H9 (cell line): ENCODE measurements around the gene TNFRSF18. TPM values are rescaled to one million over a fixed set of nuclear protein-coding genes. Genes with fewer than 3 reads are reported as not detected.
A peak's percentile ranks its signal among the peaks of the same experiment; 100 is the strongest.

Source experiments
- DNase-seq: peaks from one replicate; pipeline ENCODE4 v3.0.0-alpha.2; 2017
- H2AFZ ChIP-seq: one replicate; pipeline ENCODE4 v1.6.1; 2013; ENCODE audit warnings: mild to moderate bottlenecking, low read length, control low read depth, moderate library complexity
- H2AK5ac ChIP-seq: 2 replicates; pipeline ENCODE4 v1.6.1; 2013; ENCODE audit warnings: low read length, control low read depth, mixed read lengths; ENCODE audit not compliant: insufficient read length
- H2BK120ac ChIP-seq: one replicate; pipeline ENCODE4 v1.6.1; 2013; ENCODE audit warnings: low read depth, mild to moderate bottlenecking, low read length, control low read depth, inconsistent platforms; ENCODE audit not compliant: poor library complexity, severe bottlenecking
- H2BK12ac ChIP-seq: 2 replicates; pipeline ENCODE4 v1.6.1; 2013; ENCODE audit warnings: low read length, control low read depth, mixed read lengths, low read depth; ENCODE audit not compliant: insufficient read length
- H2BK15ac ChIP-seq: 2 replicates; pipeline ENCODE4 v1.6.1; 2013; ENCODE audit warnings: low read depth, low read length, control low read depth
- H2BK20ac ChIP-seq: one replicate; pipeline ENCODE4 v1.6.1; 2013; ENCODE audit warnings: low read depth, mild to moderate bottlenecking, low read length, control low read depth, inconsistent platforms; ENCODE audit not compliant: poor library complexity, severe bottlenecking
- H2BK5ac ChIP-seq: 2 replicates; pipeline ENCODE4 v1.6.1; 2013; ENCODE audit warnings: low read length, control low read depth, mixed read lengths; ENCODE audit not compliant: insufficient read length
- H3K14ac ChIP-seq: 2 replicates; pipeline ENCODE4 v1.6.1; 2013; ENCODE audit warnings: low read length, control low read depth; ENCODE audit not compliant: insufficient read depth
- H3K18ac ChIP-seq: 2 replicates; pipeline ENCODE4 v1.6.1; 2013; ENCODE audit warnings: low read depth, mild to moderate bottlenecking, mixed read lengths, low read length, control low read depth; ENCODE audit not compliant: insufficient read length
- H3K23ac ChIP-seq: 2 replicates; pipeline ENCODE4 v1.6.1; 2013; ENCODE audit warnings: low read length, control low read depth, mixed read lengths, low read depth; ENCODE audit not compliant: insufficient read length
- H3K23me2 ChIP-seq: 2 replicates; pipeline ENCODE4 v1.6.1; 2013; ENCODE audit warnings: low read depth, mild to moderate bottlenecking, mixed read lengths, low read length, control low read depth; ENCODE audit not compliant: insufficient read length, poor library complexity, severe bottlenecking
- H3K27ac ChIP-seq: 2 replicates; pipeline ENCODE4 v1.5.1; 2013; ENCODE audit warnings: low read length, control low read depth, mixed read lengths, low read depth; ENCODE audit not compliant: insufficient read length
- H3K27me3 ChIP-seq: 2 replicates; pipeline ENCODE4 v1.6.1; 2013; ENCODE audit warnings: low read length, control low read depth, inconsistent platforms; ENCODE audit not compliant: insufficient read depth
- H3K4ac ChIP-seq: 2 replicates; pipeline ENCODE4 v1.6.1; 2013; ENCODE audit warnings: low read depth, mild to moderate bottlenecking, control low read depth, inconsistent platforms, low read length, moderate library complexity
- H3K4me1 ChIP-seq: 2 replicates; pipeline ENCODE4 v1.6.1; 2013; ENCODE audit warnings: low read length, control low read depth, inconsistent platforms; ENCODE audit not compliant: insufficient read depth
- H3K4me2 ChIP-seq: 2 replicates; pipeline ENCODE4 v1.6.1; 2013; ENCODE audit warnings: low read length, control low read depth, mixed read lengths; ENCODE audit not compliant: insufficient read length, insufficient read depth
- H3K56ac ChIP-seq: 2 replicates; pipeline ENCODE4 v1.6.1; 2013; ENCODE audit warnings: low read depth, mild to moderate bottlenecking, mixed read lengths, low read length, control low read depth; ENCODE audit not compliant: insufficient read length
- H3K79me1 ChIP-seq: 2 replicates; pipeline ENCODE4 v1.6.1; 2013; ENCODE audit warnings: low read depth, mild to moderate bottlenecking, moderate library complexity, low read length, control low read depth, inconsistent platforms; ENCODE audit not compliant: insufficient read depth, poor library complexity, severe bottlenecking
- H3K79me2 ChIP-seq: 2 replicates; pipeline ENCODE4 v1.6.1; 2013; ENCODE audit warnings: low read length, control low read depth, inconsistent platforms; ENCODE audit not compliant: insufficient read depth
- H3K9ac ChIP-seq: 2 replicates; pipeline ENCODE4 v1.6.1; 2013; ENCODE audit warnings: low read length, control low read depth, mixed read lengths; ENCODE audit not compliant: insufficient read length; ENCODE audit errors: extremely low read depth
- H3K9me3 ChIP-seq: one replicate; pipeline ENCODE4 v1.6.1; 2013; ENCODE audit warnings: low read depth, low read length, inconsistent platforms; ENCODE audit not compliant: control insufficient read depth
- H3T11ph ChIP-seq: one replicate; pipeline ENCODE4 v1.6.1; 2013; ENCODE audit warnings: mild to moderate bottlenecking, low read length, control low read depth, inconsistent platforms
- H4K20me1 ChIP-seq: one replicate; pipeline ENCODE4 v1.6.1; 2013; ENCODE audit not compliant: control insufficient read depth, insufficient read length, insufficient read depth
- H4K5ac ChIP-seq: 2 replicates; pipeline ENCODE4 v1.6.1; 2013; ENCODE audit warnings: low read depth, mild to moderate bottlenecking, mixed read lengths, low read length, control low read depth; ENCODE audit not compliant: insufficient read length
- H4K8ac ChIP-seq: replicated peaks from 2 replicates; pipeline ENCODE4 v1.6.1; 2013; ENCODE audit warnings: low read length, control low read depth, mixed read lengths, low read depth; ENCODE audit not compliant: insufficient read length
- H4K91ac ChIP-seq: 2 replicates; pipeline ENCODE4 v1.6.1; 2013; ENCODE audit warnings: low read depth, mild to moderate bottlenecking, moderate library complexity, mixed read lengths, low read length, control low read depth; ENCODE audit not compliant: insufficient read length
- H3K27ac Mint-ChIP-seq, 3 experiments: 2 replicates in 2 of 3; 3 replicates in 1 of 3; pipeline ENCODE4 v1.8.0; 2020 to 2021; ENCODE audit warnings: mixed read lengths in 3 of 3, mild to moderate bottlenecking in 1 of 3, moderate library complexity in 1 of 3
- H3K27me3 Mint-ChIP-seq: 2 replicates; pipeline ENCODE4 v1.8.0; 2021; ENCODE audit warnings: low read depth, mild to moderate bottlenecking, moderate library complexity, mixed read lengths
- H3K36me3 Mint-ChIP-seq, 3 experiments: 2 replicates in 2 of 3; 3 replicates in 1 of 3; pipeline ENCODE4 v1.8.0; 2020 to 2021; ENCODE audit warnings: low read depth in 3 of 3, mixed read lengths in 3 of 3; ENCODE audit not compliant: insufficient read depth in 1 of 3
- H3K4me1 Mint-ChIP-seq, 2 experiments: 2 replicates each; pipeline ENCODE4 v1.8.0; 2020; ENCODE audit warnings: mixed read lengths in 2 of 2
- H3K4me3 Mint-ChIP-seq, 2 experiments: 2 replicates in 1 of 2; 3 replicates in 1 of 2; pipeline ENCODE4 v1.8.0; 2020 to 2021; ENCODE audit warnings: mild to moderate bottlenecking in 2 of 2, mixed read lengths in 2 of 2, moderate library complexity in 1 of 2
- H3K9me3 Mint-ChIP-seq, 2 experiments: 2 replicates in 1 of 2; 3 replicates in 1 of 2; pipeline ENCODE4 v1.8.0; 2020; ENCODE audit warnings: mild to moderate bottlenecking in 2 of 2, mixed read lengths in 2 of 2, moderate library complexity in 1 of 2
- WGBS: extraction: QIAGEN DNeasy Blood & Tissue Kit; methylation state at CpG from one replicate; pipeline ENCODE4 v1.1.7; 2013; ENCODE audit warnings: missing lambda C conversion rate, low lambda C conversion rate, mixed read lengths; ENCODE audit not compliant: insufficient read length; ENCODE audit errors: extremely low coverage; 5-methylcytosine and 5-hydroxymethylcytosine counted together
- total RNA-seq: library from RNA; stranded (reverse); gene quantifications from 2 replicates; pipeline ENCODE4 v1.2.1, GENCODE V29; 2021
- TF ChIP-seq, protein P1 (sequence below): fragments of 200-600 bp; sonication (generic); conservative IDR thresholded peaks from 3 replicates; pipeline ENCODE4 v1.8.0; 2021; ENCODE audit warnings: antibody characterized with exemption, mild to moderate bottlenecking

Gene TNFRSF18
- total RNA-seq, 1 experiment from 2014 or later: 2.0 TPM

DNA sequence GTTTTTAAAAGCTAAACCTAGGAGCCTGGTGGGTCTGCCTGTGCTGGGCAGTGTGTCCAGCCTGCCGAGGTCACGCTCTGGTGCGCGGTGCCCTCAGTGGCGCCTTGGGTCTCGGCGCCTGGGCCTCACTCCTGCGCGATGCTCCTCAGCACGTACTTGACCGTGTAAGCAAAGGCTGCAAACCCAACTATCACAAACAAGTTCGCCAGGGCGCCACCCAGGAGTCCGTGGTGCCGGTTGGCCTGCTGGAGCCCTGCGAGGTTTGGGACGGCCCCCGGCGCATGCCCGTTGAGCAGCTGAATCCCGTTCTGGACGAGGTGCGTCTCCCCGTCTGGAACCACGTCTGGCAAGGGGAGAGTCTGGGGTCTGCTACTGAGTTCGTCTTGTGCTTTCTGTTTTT, 48.7 kb upstream of the TNFRSF18 start:
- H2BK12ac ChIP-seq: no peak overlapping the region
- H3K27me3 ChIP-seq: no peaks in the 10 kb centered on the region
- TF ChIP-seq, protein P1, sequence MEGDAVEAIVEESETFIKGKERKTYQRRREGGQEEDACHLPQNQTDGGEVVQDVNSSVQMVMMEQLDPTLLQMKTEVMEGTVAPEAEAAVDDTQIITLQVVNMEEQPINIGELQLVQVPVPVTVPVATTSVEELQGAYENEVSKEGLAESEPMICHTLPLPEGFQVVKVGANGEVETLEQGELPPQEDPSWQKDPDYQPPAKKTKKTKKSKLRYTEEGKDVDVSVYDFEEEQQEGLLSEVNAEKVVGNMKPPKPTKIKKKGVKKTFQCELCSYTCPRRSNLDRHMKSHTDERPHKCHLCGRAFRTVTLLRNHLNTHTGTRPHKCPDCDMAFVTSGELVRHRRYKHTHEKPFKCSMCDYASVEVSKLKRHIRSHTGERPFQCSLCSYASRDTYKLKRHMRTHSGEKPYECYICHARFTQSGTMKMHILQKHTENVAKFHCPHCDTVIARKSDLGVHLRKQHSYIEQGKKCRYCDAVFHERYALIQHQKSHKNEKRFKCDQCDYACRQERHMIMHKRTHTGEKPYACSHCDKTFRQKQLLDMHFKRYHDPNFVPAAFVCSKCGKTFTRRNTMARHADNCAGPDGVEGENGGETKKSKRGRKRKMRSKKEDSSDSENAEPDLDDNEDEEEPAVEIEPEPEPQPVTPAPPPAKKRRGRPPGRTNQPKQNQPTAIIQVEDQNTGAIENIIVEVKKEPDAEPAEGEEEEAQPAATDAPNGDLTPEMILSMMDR: no peak
- no peaks in the 10 kb centered on the region; a peak in 2 of 5 replicates for H3K9me3 Mint-ChIP-seq
- H3K18ac ChIP-seq: no peak overlapping the region
- H2BK5ac ChIP-seq: no peak overlapping the region
- no peaks in the 10 kb centered on the region for H3K79me2 ChIP-seq
- peaks cover 26 to 72% (median 60%) of the 10 kb centered on the region in 3 experiments; a peak in 6 of 7 replicates for H3K36me3 Mint-ChIP-seq
- H3K56ac ChIP-seq: no peak overlapping the region
- no peak overlapping the region for H2AK5ac ChIP-seq
- no peak overlapping the region for H3K23ac ChIP-seq
- H4K8ac ChIP-seq: no peak overlapping the region
- no peak overlapping the region for H4K5ac ChIP-seq
- WGBS: no CpG with 5 or more reads among the region's 26 CpGs
- H2AFZ ChIP-seq: no peak overlapping the region
- no peaks in the 10 kb centered on the region for H3K9me3 ChIP-seq
- H4K91ac ChIP-seq: no peak overlapping the region
- H3K4me3 Mint-ChIP-seq: no peak overlapping the region
- H3K14ac ChIP-seq: no peak overlapping the region
- H3K4me2 ChIP-seq: no peak overlapping the region
- no peaks in the 10 kb centered on the region for H3K79me1 ChIP-seq
- H3K4me1 ChIP-seq: no peaks in the 10 kb centered on the region
- peak overlapping the region in 1 of 3 experiments; percentile 28; a peak in 1 of 7 replicates for H3K27ac Mint-ChIP-seq
- H3K27ac ChIP-seq: no peak overlapping the region
- H3K9ac ChIP-seq: no peak overlapping the region
- no peak overlapping the region for H3K4ac ChIP-seq
- peaks cover 16 to 27% of the 10 kb centered on the region in 2 experiments for H3K4me1 Mint-ChIP-seq
- no peaks in the 10 kb centered on the region for H4K20me1 ChIP-seq
- H2BK20ac ChIP-seq: no peak overlapping the region
- DNase-seq: no peak
- H2BK120ac ChIP-seq: no peak overlapping the region
- no peak overlapping the region for H2BK15ac ChIP-seq
- H3T11ph ChIP-seq: no peak overlapping the region
- H3K27me3 Mint-ChIP-seq: peaks cover 4% of the 10 kb centered on the region; the same call in 1 of the 2 replicates
- H3K23me2 ChIP-seq: no peaks in the 10 kb centered on the region
